Eye (tissue), 1 donor: Measurements from ENCODE around the gene YEATS2.

Source experiments
- DNase-seq: peaks from one replicate; pipeline ENCODE4 v3.0.0-alpha.2; 2015

Gene YEATS2

DNA sequence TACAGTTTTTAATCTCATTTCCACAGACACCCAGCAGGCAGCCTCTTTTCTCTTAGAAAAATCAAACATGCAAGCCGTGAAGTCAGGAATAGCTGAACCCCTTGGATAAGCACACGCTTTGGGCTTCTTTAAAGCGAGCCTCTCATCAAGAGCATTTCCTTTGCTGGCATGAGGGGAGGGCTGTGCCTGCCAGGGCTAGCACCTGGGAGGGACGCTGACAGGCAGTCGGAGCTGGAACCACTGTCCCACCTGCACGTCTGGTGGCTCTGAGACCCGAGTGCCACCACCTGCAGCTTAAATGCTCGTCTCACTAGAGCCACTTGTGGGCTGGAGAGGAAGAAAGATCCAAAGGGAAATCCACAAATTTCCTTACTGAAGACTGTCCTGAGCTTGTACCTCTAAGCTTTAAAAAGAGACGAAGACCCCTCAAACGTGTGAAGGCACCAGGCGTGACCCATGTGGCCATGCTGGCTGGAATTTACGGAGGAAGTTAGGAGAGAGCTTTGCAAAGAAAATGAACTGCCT lies 118.4 kb downstream of the YEATS2 start:
- DNase-seq = no peak

DNA sequence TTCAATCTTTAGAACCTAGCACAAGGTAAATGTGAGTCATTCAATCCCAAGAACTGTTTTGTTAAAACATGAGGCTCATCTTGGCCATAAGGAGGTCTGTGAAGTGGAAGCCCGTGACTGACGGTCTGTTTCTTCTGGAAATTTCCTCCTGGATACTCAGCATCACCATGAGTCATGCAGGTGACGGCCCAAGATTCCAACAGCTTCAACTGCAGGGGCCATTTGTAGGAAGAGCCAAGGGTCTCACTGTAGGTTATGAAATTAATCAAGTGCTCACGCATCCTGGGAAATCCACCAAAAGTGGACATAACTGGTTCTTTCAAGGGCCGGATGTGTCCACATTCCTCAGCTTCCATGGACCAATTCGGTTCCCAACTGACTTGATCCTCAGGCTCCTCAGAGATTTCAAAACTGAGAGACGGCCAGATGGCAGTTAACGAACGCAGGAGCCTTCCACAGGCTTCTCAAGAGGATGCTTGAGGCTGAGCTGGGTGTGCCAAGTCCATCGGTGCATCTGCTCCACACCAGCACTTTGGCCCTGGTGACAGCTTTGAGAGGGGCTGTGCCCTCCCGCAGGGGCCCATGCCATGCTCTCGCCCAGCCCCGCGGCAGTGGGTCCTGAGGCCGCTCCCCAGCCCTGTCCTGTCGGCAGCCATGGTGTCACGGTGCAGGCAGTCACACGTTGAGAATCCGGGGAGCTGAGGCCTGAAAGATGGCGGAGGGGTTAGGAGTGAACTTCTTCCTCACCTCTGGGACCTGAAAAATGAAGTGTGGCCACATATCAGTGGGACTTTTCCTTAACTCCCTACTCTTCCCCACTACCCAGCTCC lies 119.3 kb downstream of the YEATS2 start:
- DNase-seq = no peak

DNA sequence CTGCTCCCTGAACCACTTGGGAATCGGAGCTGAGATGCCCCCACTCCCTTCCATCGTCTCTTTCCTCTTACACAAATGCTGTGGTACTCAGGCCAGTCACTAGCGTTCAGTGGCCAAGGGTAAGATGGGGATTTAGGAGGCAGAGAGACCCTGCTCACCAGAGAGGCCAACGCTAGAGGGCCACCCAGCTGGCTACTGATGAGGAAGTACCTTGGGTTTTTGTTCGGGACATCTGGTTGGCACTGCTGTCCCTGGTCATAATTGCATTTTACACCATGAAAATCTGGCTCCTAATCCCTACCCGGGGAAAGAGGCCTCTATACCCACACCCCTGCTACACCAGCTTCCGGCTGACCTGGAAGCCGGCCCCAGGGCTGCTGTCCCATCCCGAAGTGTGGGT lies 120.0 kb downstream of the YEATS2 start:
- no peak for DNase-seq

DNA sequence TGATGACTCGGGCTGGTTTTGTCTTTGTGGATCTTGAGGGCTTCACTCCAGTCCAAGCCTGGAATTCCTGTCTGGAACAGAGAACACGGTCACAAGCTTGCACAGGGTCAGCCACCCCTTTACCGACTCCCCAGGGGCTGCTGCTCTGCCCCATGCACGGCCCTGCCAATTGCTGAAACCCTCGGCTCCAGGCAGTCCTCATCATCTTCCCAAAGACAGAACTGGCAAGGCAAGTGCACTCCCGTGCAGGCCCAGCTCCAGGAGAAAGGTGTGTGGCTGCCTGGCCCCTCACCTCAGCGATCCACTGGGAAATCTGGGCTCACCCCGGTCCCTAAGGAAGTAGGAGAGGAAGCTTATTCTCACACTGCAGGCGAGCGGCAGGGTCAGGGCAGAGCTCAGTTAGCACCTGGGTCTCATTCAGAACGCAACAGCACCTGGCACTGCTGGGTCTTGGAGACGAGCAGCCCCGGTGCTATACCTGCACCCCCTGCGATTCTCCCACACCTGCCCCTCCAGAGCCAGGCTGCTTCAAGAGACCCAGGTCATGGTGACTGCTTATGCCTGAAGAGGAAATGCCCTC lies 120.5 kb downstream of the YEATS2 start:
- DNase-seq = no peak

DNA sequence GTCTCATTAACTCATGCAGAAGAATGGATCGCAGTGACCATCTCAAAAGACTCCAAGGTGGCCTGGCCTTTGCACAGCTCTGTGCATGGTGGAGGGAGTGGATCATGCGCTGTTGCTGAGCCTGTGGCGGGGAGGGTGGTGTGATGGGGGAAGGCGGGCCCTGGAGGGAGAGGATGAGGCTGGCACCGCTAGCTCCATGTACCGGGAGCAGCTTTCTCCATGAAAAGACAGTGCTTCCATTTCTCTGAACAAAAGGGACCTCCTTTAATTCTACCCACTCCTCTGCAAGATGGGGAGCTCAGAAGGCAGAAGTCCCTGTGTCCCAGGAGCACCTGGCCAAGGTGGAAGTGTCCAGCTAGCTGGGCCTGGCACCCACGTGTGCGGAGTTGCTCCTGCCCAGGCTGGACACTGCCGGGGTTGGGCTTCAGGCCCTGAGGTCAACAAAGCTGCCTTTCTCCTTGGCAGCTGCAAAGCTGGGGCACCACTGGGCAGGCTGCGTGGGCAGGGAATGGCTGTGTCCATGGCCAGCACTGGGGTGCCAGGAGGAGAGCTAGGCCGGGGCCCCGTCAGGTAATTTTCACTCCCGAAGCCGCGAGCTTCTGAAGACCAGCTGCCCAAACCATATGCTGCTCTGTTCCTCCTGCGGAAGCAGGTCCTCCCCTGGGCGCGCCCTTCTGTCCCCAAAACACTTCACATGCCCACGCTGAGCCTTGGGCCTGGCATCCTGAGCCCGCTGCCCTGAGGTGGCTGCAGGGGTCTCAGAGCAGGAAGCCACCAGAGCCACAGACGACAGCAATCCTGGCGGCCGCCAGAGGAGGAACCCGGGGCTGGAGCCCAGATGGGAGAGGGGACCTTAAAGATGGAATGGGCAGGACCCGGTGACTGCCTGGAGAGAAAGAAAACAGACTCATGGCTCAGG lies 121.4 kb downstream of the YEATS2 start:
- DNase-seq = no peak

DNA sequence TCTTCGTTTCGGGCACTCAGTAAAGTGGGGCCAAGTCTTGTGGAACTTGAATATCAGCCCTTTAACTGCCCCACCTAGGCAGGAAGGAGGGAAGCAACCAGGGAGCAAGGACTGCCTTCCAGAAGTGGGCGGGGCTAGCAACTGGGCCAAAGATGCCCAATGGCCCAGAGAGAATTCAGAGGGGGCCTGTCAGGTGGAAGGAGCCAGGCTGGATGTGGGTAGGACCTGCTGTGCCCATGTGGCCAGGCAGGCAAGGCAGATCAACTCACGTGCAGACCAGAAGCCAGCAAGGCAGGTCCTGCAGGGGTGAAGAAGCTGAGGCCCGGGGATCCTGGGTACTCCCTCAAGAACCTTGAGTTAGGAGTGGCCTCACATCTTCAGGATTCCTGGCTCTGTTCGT lies 122.2 kb downstream of the YEATS2 start:
- no peak for DNase-seq

DNA sequence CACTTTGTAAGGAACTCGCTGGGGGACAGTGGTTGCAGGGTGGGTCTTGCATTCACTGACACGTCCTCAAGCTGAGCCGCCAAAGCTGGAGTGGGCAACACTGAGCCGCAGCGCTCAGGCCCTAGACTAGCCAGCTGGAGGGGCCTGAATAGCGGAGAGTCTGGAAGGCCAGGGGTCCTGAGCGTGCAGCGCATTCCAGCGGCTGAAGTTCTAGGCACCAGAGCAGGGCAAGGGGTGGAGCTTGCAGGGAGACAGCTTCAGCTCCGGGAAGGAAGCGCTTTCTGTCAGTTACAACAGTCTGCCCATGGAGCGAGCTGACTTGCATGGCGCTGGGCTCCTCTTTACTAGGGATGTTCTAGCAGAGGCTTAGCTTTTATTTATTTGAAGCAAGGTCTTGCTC lies 125.0 kb downstream of the YEATS2 start:
- peak; percentile 50 for DNase-seq

DNA sequence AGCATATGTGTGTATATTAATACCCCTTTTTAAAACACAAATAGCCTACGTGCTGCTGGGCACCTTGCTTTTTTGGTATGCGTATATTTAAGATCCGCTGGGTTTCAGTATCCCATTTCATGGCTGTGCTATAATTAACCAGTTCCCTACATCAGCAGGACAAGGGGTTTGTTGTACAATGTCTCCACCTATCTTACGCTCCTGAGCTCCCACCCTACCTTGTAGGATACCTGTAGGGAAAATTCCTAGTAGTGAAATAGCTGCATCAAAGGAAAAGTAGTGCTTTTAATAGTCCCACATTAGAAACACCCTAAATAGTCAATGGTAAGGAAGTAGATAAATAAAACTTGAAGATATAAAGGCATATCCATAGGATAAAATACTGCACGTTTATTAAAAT lies 126.4 kb downstream of the YEATS2 start:
- DNase-seq = no peak

DNA sequence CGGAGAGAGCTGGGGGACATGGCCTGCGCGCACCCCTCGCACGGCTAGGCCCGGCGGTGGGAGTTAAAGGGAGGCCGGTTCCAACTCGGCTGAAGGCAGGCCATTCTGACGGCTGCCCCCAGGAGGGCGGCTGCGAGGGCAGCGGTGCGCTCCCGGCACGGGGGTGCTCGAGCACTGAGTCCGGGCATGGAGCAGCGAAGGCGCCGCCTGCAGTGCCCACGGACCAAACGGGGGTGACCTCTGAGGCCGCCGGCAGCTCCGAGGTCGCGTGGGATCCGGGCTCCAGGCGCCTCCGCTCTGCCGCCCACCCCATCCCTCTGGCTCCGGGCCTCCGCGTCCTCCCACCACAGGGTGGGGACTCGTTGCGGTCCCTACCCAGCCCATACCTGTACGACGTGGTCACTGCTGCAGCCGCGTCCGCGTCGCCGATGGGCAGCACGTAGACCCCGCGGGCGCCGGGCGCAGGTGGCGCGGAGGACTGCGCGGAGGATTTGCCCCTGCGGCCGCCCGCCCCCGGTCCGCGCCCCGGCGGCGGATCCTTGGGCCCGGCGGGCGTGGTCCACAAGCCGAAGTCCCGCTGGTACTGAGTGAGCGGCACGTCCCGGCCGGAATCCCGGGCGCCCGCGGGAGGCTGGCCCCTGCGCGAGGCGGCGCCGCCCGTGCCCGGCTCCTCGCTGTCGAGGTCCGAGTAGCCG lies 127.3 kb downstream of the YEATS2 start:
- DNase-seq = peak; percentile 63

DNA sequence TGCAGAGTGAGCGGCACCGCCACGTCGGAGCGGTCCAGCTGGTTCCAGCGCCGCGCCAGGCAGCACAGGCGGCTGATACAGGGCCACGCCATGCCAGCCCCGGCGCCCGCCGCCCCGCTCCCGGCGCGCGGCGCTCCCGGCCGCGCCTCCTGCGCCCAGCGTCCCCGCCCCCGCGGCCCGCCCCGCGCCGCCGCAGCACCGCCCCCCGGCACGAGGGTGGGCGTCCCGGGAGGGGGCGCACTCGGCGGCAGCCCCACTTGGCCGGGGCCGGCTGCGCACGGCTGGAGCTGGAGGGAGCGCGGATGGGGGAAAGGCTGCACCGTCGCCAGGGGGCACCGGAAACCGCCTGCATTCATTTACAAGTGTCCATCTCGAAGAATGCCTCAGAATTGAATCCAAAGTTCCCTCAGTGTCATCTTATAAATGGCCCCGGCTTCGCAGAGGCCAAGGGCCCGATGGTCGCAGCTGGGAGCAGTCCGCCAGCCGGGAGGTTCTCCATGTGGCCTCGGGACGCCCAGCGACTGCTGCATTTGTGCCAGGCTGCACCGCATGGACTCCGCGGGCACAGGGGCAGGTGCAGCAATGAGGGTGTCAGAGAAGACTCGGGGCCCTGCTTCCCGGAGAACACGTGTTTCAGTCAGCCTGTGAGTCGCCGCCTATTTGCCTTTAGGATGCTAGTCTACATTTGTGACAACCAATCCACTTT lies 128.0 kb downstream of the YEATS2 start, which contains the start of gene MAP6D1:
MAP6D1 (minus strand) TSS at position 122 of the 706 bp plus-strand sequence; CDS start at position 92, 30 bp downstream.
- peak; percentile 84 for DNase-seq

DNA sequence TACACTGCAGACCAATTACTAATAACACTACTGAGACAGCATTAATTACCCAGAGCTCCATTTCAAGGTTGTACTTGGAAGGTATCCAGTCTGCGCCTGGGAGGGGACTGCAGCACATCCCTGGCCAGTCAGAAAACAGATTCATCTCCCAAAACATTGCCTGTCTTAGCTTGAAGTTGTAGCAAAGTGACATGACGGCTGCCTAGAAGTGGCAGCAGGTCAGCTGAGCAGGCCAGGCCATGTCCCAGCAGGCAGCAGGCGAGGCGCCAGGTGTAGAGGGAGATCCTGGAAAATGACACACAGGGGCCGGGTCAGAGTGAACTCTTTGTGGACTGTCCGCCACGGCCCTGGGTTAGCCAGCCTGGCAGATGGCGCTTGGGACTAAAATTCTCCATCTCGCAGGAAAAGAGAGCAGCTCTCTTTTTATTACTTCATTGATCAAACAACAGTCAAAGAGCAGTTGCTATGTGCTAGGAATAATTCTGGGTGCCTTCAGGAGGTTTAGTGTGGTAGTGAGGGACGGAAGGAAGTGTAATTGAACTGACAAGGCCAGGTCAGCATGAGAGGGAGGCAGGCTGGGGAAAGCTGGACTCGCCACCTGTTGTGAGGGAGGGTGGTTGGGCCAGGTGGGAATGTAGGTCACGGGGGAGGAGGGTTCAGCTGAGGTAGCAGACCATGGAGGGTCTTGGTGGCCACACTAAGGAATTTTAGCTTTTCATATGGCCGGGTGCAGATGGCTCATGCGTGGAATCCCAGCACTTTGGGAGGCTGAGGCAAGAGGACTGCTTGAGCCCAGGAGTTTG lies 129.1 kb downstream of the YEATS2 start:
- DNase-seq = peak; percentile 57

DNA sequence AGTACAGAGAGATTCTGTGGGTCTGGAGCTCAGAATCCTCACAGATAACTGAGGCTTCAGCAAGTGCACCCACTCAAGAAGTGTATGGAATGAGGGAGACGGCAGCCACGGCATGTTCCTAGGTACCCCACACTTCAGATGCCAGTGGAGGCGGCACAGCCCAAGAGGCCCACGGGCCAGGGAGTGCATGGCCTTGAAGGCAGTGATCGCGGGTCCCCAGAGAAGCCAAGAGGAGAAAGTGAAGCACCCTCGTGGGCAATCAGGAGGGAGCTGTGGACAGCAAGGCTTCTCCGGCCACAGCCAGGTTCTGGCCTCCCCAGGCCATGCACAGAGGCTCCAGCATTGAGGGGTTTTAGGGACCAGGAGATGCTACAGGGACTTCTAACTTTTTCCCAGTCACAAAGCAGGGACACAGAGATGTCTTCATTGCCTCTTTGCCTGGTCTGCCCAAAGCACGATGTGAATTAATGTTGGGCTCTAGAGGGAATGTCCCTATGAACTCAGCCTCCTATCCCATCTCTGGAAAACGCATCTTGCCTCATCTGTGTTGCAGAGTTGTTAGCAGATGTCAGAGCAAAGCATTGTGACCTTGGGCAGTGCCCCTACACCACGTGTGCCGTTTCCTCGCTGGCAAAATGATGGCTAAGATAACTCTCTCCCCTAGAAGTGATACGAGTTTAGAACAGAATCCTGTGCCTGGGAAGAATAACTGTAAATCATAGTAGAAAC lies 130.4 kb downstream of the YEATS2 start:
- DNase-seq = no peak

DNA sequence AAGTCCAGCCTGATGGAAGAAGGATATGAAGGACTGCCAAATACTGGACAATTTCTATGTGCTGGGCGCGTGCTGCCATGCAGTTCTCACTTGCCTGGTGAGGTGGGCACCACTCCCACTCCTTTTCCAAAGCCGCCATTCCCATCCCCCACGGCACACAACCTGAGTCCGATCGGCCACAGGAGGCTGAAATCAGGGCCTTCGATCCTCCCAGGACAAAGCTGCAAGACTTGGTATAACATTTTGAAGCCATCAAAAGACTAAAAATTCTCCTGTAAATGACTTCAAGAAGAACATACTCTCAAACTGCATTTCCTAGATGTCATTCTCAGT lies 130.9 kb downstream of the YEATS2 start:
- DNase-seq = no peak

DNA sequence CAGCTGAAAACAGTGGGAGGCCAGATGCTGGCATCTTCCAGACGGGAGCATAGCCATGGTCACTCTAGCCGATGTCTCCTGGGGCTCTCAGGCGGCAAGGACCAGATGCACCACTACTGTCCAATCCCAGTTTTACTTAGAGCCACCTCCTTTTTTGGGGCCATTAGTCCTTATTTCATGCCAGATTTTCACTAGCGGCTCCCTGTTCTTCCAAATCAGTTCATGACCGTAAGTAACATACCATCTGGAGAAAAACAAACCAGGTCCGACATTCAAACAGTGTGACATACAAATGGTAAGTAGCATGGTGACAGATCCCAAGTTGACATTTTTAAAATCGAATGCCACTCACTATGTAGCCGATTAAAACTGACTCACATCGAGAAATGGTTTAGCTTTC lies 131.9 kb downstream of the YEATS2 start:
- no peak for DNase-seq

DNA sequence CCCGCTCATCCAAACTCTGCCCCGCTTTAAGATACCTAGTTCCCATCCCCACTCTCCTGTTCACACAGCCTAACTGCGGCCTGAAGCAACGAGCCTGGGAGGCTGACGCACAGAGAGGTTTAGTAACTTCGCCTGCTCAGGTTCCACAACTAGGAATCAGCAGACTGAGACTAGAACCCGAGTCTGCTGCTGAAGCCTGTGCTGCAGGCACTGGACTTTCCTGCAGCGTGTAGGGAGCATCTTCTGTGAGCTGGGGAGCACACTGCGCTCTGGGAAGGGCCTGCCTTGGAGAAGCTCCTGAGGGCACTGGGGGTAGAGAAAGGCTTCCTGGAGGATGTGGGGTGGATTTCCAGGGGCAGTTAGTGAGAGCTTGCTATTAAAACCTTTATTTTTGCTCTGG lies 132.6 kb downstream of the YEATS2 start:
- no peak for DNase-seq

DNA sequence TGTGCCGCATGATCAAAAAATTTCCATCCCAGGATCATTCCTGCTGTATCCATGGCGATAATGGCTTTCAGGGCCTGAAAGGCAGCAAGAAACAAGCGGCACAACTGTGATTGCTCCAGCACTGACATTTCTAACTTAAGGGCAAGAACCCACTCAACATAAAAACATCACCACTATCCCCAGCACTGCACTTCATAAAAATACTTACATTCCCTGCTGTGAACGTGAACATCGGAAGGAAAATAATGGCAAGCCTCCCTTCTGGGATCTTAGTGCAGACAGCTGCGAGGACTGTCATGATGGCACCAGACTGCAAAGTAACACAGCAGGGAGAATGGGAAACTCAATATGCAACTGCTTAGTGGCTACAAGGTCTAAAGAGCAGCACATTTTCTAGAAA lies 135.9 kb downstream of the YEATS2 start:
- DNase-seq = no peak

DNA sequence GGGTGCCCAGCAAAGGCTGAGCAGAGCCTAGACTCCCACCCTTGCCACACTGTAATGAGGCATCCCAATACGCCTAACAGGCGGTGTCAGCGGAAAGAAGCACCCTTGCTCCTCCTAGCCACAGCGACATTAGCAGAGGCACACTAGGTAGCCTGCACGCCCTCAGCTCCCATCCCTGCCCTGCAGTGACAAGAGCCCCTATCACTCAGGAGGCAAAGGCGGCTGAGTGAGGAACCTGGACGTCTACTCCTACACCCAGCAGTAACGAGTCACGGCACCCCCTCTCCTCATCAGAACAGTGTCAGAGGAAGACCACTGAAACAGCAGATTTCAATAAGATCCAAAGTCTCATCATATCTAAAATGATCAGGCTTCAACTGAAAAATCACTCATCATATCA lies 139.8 kb downstream of the YEATS2 start:
- no peak for DNase-seq

DNA sequence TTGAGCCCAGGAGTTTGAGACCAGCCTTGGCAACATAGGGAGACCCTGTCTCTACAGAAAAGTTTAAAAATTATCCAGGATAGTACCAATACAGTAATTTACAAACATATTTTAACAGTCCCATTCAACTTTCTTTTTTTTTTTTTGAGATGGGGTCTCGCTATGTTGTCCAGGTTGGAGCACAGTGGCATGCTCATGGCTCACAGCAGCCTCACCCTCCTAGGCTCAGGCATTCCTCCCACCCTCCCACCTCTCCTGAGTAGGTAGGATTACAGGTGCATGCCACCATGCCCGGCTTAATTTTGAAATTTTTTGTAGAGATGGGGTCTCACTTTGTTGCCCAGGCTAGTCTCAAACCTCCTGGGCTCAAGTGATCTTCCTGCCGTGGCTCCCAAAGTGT lies 140.3 kb downstream of the YEATS2 start:
- DNase-seq = no peak

DNA sequence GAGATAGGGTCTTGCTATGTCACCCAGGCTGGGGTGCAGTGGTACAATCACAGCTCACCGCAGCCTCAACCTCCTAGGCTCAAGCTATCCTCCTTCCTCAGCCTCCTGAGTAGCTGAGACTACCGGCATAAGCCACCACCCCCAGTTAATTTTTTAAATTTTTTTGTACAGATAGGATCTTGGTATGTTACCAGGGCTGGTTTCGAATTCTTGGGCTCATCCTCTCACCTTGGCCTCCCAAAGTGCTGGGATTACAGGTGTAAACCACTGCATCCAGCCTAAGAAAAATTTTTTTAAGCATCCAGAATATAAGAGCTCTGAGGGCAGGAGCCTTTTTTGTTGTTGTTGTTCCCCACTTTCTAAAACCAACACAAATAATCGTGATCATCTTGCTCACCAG lies 142.2 kb downstream of the YEATS2 start:
- DNase-seq = no peak

DNA sequence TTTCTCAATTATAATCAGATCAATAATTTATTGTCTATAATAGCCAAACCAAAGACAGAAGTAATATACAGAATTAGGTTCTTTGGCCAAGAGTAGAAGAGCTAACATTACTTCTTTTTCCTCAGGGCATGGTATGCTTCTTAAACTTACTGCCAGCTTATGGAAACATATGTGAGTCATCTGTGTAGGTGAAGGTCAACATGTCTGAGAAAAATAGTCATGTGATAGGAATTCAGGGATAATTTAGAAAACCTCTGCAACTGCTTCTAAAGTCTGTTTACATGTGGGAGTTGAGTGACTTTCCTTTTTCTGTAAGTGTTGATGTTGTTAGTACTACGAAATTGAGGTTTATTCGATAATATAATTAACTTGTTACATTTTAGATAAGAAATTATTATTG lies 147.0 kb downstream of the YEATS2 start:
- no peak for DNase-seq

DNA sequence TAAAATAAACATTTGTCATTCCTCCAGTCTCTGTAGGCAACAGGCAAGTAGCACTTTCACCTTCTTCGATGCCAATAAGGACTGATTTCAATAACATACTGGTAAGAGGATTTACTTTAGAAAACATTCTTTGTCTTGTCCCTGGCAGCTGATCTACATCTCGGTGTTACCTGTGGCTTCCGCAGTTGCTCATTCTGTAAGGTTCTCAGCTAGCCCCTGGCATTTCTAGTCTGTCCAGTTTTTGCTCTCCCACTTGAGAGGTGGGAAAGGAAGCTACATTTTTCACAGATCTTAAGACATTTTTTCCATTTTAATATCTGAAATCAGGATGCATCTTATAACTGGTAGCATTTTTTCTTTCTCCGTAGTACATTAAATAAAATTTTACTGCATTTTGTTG lies 147.5 kb downstream of the YEATS2 start:
- DNase-seq = no peak
